SU-DHL-6 (cell line): Measurements from ENCODE around the gene FRAS1.

Experiments
- CTCF ChIP-seq: fragments of 200-600 bp; sonication (generic); IDR thresholded peaks from one replicate; pipeline ENCODE4 v1.5.1; 2017; ENCODE audit warnings: antibody characterized with exemption, mild to moderate bottlenecking, low read length, moderate library complexity; ENCODE audit not compliant: insufficient read depth, poor library complexity, severe bottlenecking
- EZH2phosphoT487 ChIP-seq: fragments of 200-600 bp; sonication (generic), shearing (Covaris generic); conservative IDR thresholded peaks from 2 replicates; pipeline ENCODE4 v1.6.1; 2018; ENCODE audit warnings: mild to moderate bottlenecking, antibody characterized with exemption, low read length, moderate library complexity, mixed read lengths

DNA sequence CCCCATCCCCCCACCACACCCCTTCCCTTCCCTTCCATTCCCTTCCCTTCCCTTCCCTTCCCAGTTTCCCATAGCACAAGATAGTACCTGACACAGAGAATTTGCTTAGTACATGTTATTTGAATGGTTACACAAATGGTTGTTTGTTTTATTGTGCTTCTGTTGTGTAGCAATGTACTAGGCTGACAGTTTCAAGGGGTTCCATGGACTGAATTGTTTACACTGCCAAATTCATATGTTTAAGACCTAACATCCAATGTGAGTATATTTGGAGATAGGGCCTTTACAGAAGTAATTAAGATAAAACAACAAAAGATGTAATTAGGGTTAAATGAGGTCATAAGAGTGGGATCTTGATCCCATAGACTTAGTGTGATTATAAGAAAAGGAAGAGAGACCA is 133.5 kb downstream of the FRAS1 start:
- TF ChIP-seq CTCF (no peak), EZH2phosphoT487 (no peak)
